Upper lobe of left lung (tissue), 6 donors: ENCODE data around the gene CYP2A7. TPM values are rescaled to one million over a fixed set of nuclear protein-coding genes. Genes with fewer than 3 reads are reported as not detected.
"Not testable (repeated sequence)": the region's sequence is repeated elsewhere in the genome, so short reads cannot be mapped to it uniquely, and the experiment has no call there.

ENCODE experiments used
- ATAC-seq, 2 donors: fragments of 200-7000 bp; cut with Tn5 transposase; one replicate each; pipeline ENCODE4 v1.9.1; 2022; ENCODE audit warnings: mild to moderate bottlenecking in 2 of 2, moderate library complexity in 2 of 2; ENCODE audit not compliant: low FRiP score in 2 of 2
- DNase-seq, 2 donors: peaks; one replicate each; pipeline ENCODE4 v3.0.0-alpha.2; 2019 to 2020
- H3K27ac ChIP-seq, 4 donors: fragments of 200-600 bp; sonication (generic); one replicate each; pipeline ENCODE4 v1.5.1; 2016 to 2019
- H3K27me3 ChIP-seq, 4 donors: fragments of 200-600 bp; sonication (generic); one replicate each; pipeline ENCODE4 v1.5.1; 2017 to 2019
- H3K36me3 ChIP-seq, 4 donors: fragments of 200-600 bp; sonication (generic); one replicate each; pipeline ENCODE4 v1.5.1; 2016 to 2019
- H3K4me1 ChIP-seq, 4 donors: fragments of 200-600 bp; sonication (generic); one replicate each; pipeline ENCODE4 v1.5.1; 2018 to 2019
- H3K4me3 ChIP-seq, 4 donors: fragments of 200-600 bp; sonication (generic); one replicate each; pipeline ENCODE4 v1.5.1; 2017 to 2019; ENCODE audit warnings: mild to moderate bottlenecking in 2 of 4, moderate library complexity in 1 of 4
- H3K9me3 ChIP-seq, 4 donors: fragments of 200-600 bp; sonication (generic); one replicate each; pipeline ENCODE4 v1.5.1; 2018 to 2019
- CTCF ChIP-seq, 6 experiments: fragments of 450-650 bp in 4 of 6; fragments of 200-600 bp in 2 of 6; sonication (generic) in 2 of 6; IDR thresholded peaks; one replicate each; pipeline ENCODE4 v1.5.1; 2016 to 2019; ENCODE audit warnings: antibody characterized with exemption in 6 of 6
- EP300 ChIP-seq, 4 donors: sonication (generic); formaldehyde crosslinking; IDR thresholded peaks; one replicate each; pipeline ENCODE4 v1.5.1; 2017; ENCODE audit warnings: antibody characterized with exemption in 4 of 4, control low read depth in 2 of 4
- POLR2A ChIP-seq, 4 donors: fragments of 450-650 bp; IDR thresholded peaks; one replicate each; pipeline ENCODE4 v1.5.1; 2016 to 2017; ENCODE audit warnings: antibody characterized with exemption in 4 of 4, mild to moderate bottlenecking in 2 of 4
- POLR2AphosphoS5 ChIP-seq, 2 donors: sonication (generic); formaldehyde crosslinking; IDR thresholded peaks; one replicate each; pipeline ENCODE4 v1.5.1; 2017; ENCODE audit warnings: antibody characterized with exemption in 2 of 2
- WGBS, 2 donors: methylation state at CpG; one replicate each; pipeline ENCODE4 v1.1.5; 2017 to 2018; 5-methylcytosine and 5-hydroxymethylcytosine counted together
- total RNA-seq, 6 donors: library from RNA; depleted of rRNA in 4 of 6; stranded (reverse); fragments of >200 nt in 4 of 6; gene quantifications; one replicate each; pipeline versions ENCODE4 v1.1.0 to v1.2.1, GENCODE V29; 2016 to 2021
- donor health status: DM: no; HTN: no; CAD: no; lungs with moderate emphysema.
- donor health status: DM: no; HTN: yes; CAD: no; lungs with severe emphysema.

The CYP2A7 gene
- total RNA-seq, 6 donors from 2014 or later, result 0.59 to 1.8 (median 0.71) TPM; not detected in 3

DNA sequence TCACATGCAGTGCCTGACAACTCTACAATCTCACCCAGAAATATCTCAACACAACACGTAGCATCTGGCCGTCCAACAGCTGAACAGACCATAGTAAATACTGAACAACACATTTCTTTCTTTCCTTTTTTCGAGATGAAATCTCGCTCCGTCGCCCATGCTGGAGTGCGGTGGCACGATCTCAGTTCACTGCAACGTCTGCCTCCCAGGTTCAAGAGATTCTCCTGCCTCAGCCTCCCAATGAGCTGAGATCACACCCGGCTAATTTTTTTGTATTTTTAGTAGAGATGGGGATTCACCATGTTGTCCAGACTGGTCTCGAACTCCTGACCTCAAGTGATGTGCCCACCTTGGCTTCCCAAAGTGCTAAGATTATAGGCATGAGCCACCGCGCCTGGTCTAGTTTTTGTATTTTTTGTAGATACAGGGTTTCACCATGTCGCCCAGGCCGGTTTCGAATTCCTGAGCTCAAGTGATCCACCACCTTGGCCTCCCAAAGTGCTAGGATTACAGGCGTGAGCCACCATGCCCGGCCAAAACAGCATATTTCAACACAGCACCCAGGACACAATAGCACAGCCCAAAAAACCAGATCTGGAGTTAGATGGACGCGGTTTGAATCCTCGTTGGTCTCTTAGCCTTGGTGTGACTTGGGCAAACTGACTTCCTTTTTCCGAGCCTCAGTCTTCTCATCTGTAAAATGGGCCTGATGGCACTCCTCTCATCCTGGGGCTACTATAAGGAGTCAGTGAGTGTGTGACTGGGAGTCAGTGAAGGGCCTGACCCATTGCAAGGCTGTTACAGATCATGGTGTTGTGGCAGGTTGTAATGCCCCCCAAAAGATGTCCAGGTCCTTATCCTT lies 54.4 kb downstream of the CYP2A7 start:
- TF ChIP-seq EP300 (IDR thresholded peaks at IDR 0.05) (no peak), POLR2A (IDR thresholded peaks at IDR 0.05) (no peak), CTCF (IDR thresholded peaks at IDR 0.05) (no peak), POLR2AphosphoS5 (IDR thresholded peaks at IDR 0.05) (no peak)
- no peaks in the 10 kb centered on the region for H3K27me3 ChIP-seq
- H3K4me3 ChIP-seq, result no peak overlapping the region
- H3K9me3 ChIP-seq, result no peaks in the 10 kb centered on the region
- 96 to 97% methylated on average over 22 of the region's 22 CpGs for WGBS, 2 donors
- peaks cover 0 to 15% (median 6%) of the 10 kb centered on the region in 4 donors for H3K36me3 ChIP-seq
- H3K4me1 ChIP-seq, result peaks cover 15 to 25% (median 18%) of the 10 kb centered on the region in 4 donors
- no peak for ATAC-seq
- H3K27ac ChIP-seq, result no peak overlapping the region
- no peak for DNase-seq

GRCh38 chr19:40826699-40827385 lies 55.2 kb downstream of the CYP2A7 start:
- TF ChIP-seq POLR2AphosphoS5 (IDR thresholded peaks at IDR 0.05), result peak in 1 of 2 donors; percentile 26
- H3K4me3 ChIP-seq, H3K27me3 ChIP-seq, H3K27ac ChIP-seq, DNase-seq, H3K9me3 ChIP-seq: not testable (repeated sequence)
- WGBS, 2 donors, result 81 to 89% methylated on average over 29 of the region's 29 CpGs
- ATAC-seq, result peak in 1 of 2 donors; percentile 7
- Histone ChIP-seq H3K36me3 (peaks cover 0 to 15% (median 6%) of the 10 kb centered on the region in 4 donors), H3K4me1 (peaks cover 12 to 26% (median 20%) of the 10 kb centered on the region in 4 donors)

GRCh38 chr19:40826312-40826698 lies 55.7 kb downstream of the CYP2A7 start:
- not testable (repeated sequence) for DNase-seq
- WGBS, 2 donors, result 87 to 95% methylated on average over 8 to 9 of the region's 14 CpGs

DNA sequence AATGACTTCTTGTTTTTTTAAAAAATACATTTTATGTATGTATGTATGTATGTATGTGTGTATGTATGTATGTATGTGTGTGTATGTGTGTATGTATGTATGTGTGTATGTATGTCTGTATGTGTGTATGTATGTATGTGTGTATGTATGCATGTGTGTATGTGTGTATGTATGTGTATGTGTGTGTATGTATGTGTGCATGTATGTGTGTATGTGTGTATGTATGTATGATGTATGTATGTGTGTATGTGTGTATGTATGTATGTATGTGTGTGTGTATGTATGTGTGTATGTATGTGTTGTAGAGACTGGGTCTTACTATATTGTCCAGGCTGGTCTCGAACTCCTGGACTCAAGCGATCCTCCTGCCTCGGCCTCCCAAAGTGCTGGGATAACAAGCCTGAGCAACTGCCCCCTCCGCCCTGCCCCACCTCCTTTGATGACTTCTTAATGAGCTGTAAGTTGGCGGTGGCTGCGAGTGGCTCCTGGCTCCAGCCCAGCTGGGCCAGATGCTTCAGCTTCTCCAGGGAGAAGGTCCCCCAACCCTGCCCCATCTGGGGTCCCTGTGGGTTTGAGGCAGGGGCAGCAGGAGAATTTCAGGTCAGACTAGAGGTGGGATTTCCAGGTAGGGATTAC lies 56.5 kb downstream of the CYP2A7 start:
- DNase-seq, H3K27ac ChIP-seq: not testable (repeated sequence)
- 92% methylated on average over 6 of the region's 6 CpGs; no CpG with 5 or more reads in 1 of the 2 donors for WGBS, 2 donors

More at GRCh38 chr19:40826312-40826698, 55.7 kb downstream of the CYP2A7 start:
- H3K4me1 ChIP-seq, result peaks cover 9 to 25% (median 17%) of the 10 kb centered on the region in 4 donors
- ATAC-seq, result peak in 1 of 2 donors; percentile 13
- not testable (repeated sequence) for H3K27me3 ChIP-seq, H3K9me3 ChIP-seq, H3K4me3 ChIP-seq, H3K27ac ChIP-seq
- H3K36me3 ChIP-seq, result peaks cover 0 to 15% (median 6%) of the 10 kb centered on the region in 4 donors

More for the DNA sequence above, 56.5 kb downstream of the CYP2A7 start:
- not testable (repeated sequence) for ATAC-seq, H3K4me3 ChIP-seq, H3K27me3 ChIP-seq, H3K9me3 ChIP-seq
- Histone ChIP-seq H3K4me1 (peaks cover 9 to 25% (median 14%) of the 10 kb centered on the region in 4 donors), H3K36me3 (peaks cover 0 to 15% (median 6%) of the 10 kb centered on the region in 4 donors)

Other genes starting within 250 kb of the CYP2A7 start
- gene NUMBL, start 191.6 kb downstream of the CYP2A7 start, total RNA-seq, result 100 to 1,000 TPM in 1 of 6 donors, 10 to 100 TPM in 5; 18.0 to 133 (median 23.8) TPM
- gene COQ8B, start 165.3 kb downstream of the CYP2A7 start, total RNA-seq, result 100 to 1,000 TPM in 2 of 6 donors, 10 to 100 TPM in 4; 46.2 to 142 (median 65.4) TPM
- gene ITPKC, start 165.1 kb downstream of the CYP2A7 start, total RNA-seq, result 10 to 100 TPM; 38.4 to 76.0 (median 55.2) TPM
- 10 to 100 TPM; 16.0 to 28.4 (median 21.5) TPM for gene ACTMAP, start 131.8 kb downstream of the CYP2A7 start, total RNA-seq
- gene SNRPA, start 131.0 kb downstream of the CYP2A7 start, total RNA-seq, result 10 to 100 TPM; 32.4 to 90.1 (median 55.3) TPM
- 1 to 10 TPM in 3 of 6 donors, not detected in 3; 1.2 to 5.2 (median 2.1) TPM for gene MIA, start 106.7 kb downstream of the CYP2A7 start, total RNA-seq
- gene RAB4B, start 104.0 kb downstream of the CYP2A7 start, total RNA-seq, result 10 to 100 TPM; 39.9 to 78.5 (median 58.6) TPM
- gene EGLN2, start 83.0 kb downstream of the CYP2A7 start, total RNA-seq, result 100 to 1,000 TPM; 170 to 353 (median 211) TPM
- gene CYP2A6, start 31.8 kb downstream of the CYP2A7 start, total RNA-seq, result 10 to 100 TPM in 1 of 6 donors, 1 to 10 TPM in 4, not detected in 1; 1.5 to 11.6 (median 2.9) TPM
- gene CYP2B6, start 109.1 kb upstream of the CYP2A7 start, total RNA-seq, result 1 to 10 TPM in 1 of 6 donors, under 1 TPM in 1, not detected in 4; 0.34 to 1.8 TPM
- 1 to 10 TPM in 2 of 6 donors, not detected in 4; 1.3 to 2.8 TPM for gene CYP2A13, start 206.2 kb upstream of the CYP2A7 start, total RNA-seq
- 10 to 100 TPM in 1 of 6 donors, 1 to 10 TPM in 2, under 1 TPM in 1, not detected in 2; 0.61 to 16.6 (median 2.8) TPM for gene CYP2F1, start 232.2 kb upstream of the CYP2A7 start, total RNA-seq